HG03135 (cell line): ENCODE measurements around the gene VCY1B.
"Not testable (repeated sequence)": the region's sequence is repeated elsewhere in the genome, so short reads cannot be mapped to it uniquely, and the experiment has no call there.

Source experiments
- ATAC-seq: cut with Tn5 transposase; IDR thresholded peaks from one replicate; pipeline ENCODE4 v1.9.1; 2021; ENCODE audit warnings: mild to moderate bottlenecking, moderate library complexity; ENCODE audit not compliant: unreplicated experiment

VCY1B gene

DNA sequence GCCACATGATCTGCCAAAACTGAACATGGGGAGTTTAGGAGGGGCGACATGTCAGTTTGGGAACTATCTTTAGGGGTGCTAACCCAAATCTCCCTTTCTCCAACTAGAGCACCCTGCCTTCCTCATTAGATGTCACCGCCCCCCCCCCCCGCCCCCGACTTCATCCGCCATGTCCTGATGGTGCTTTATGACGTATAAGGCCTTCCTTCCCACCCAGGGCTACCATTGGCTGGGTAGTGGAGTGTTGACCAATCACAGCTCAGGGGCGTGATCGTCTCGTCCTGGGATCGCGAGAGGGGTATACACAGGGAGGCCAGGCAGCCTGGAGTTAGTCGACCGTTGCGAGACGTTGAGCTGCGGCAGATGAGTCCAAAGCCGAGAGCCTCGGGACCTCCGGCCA is at the start of gene VCY1B:
TSS of gene VCY1B (plus strand) at position 301 of the 400 bp plus-strand sequence. CDS start at position 364, 63 bp downstream.
- ATAC-seq, result not testable (repeated sequence)

DNA sequence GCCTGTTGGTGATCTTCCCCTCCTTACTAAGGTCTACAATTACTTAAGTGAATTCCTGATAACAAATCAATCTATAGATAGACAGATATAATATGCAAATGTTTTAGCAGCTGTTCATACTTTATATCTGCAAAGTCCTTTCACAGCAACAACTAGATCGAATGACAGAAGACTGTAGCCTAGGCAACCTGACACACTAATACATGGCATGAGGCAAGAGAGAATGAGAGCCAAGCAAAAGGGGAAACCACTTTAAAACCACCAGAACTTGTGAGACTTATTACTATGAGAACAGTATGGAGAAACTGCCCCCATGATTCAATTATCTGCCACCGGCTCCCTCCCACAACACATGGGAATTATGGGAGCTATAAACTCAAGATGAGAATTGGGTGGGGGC is 44.1 kb upstream of the VCY1B start:
- ATAC-seq, result not testable (repeated sequence)

DNA sequence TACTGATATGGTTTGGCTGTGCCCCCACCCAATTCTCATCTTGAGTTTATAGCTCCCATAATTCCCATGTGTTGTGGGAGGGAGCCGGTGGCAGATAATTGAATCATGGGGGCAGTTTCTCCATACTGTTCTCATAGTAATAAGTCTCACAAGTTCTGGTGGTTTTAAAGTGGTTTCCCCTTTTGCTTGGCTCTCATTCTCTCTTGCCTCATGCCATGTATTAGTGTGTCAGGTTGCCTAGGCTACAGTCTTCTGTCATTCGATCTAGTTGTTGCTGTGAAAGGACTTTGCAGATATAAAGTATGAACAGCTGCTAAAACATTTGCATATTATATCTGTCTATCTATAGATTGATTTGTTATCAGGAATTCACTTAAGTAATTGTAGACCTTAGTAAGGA is 25.6 kb upstream of the VCY1B start:
- ATAC-seq, result not testable (repeated sequence)

DNA sequence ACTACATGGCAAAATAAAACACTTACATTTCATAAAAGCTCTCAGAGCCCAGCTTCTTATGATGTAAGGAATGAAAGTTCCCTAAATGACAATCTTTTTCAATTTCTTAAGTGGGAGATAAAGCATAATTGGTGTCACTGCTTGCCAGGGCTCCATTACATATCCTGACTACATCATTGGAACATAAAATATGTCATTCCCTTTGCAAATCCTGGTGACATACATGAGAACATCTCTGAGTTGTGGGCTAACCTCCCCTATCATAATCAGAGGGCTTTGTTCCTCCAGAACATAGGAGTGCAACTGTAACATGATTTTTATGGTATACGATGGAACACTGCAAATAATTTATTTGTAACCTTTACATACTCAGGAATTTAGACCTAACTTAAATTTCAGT is 29.9 kb downstream of the VCY1B start:
- ATAC-seq, result no peak
